Ureter (tissue), 1 donor: Measurements from ENCODE around the gene ATG101. TPM values are rescaled to one million over a fixed set of nuclear protein-coding genes. Genes with fewer than 3 reads are reported as not detected.

ENCODE experiments used
- DNase-seq: peaks from one replicate; pipeline ENCODE4 v3.0.0-alpha.2; 2020; ENCODE audit warnings: low spot score
- total RNA-seq: library from RNA; stranded (reverse); gene quantifications from one replicate; pipeline ENCODE4 v1.2.4, GENCODE V29; 2023
- donor health status: DM: yes; HTN: yes; CAD: no.

ATG101 gene
- total RNA-seq, 1 donor from 2014 or later: 27.2 TPM

DNA sequence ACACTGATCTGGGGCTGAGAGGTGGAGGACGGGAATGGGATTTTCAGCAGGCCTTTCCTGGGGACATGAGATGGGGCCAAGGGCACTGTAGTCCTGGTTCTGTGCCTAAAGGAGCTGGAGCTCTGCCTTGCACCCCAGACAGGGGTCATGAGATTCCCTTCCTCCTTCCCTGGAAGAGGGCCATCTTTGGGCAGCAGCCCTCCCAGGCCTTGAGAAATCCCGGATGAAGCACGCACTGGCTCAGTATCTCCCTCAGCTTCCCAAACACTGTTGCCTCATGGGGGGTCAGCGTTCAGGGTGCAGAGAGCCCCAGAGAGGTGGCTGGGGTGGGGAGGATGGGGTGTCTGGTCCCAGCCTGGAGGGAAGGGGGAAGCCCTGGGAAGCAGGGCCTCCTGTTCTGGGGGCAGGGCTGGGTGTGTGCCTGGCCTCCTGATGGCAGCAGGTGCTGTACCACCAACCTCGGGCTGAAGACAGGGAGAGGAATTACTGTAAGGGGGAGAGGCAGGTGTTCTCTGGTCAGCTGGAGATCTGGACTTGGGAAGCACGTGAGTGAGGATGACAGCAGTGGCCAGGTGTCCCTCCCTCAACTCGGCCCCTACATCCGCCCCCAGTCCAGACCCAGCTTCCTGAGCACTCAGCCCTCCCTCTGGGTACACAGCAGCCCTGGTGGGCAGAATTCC lies 26.9 kb upstream of the ATG101 start:
- no peak for DNase-seq

DNA sequence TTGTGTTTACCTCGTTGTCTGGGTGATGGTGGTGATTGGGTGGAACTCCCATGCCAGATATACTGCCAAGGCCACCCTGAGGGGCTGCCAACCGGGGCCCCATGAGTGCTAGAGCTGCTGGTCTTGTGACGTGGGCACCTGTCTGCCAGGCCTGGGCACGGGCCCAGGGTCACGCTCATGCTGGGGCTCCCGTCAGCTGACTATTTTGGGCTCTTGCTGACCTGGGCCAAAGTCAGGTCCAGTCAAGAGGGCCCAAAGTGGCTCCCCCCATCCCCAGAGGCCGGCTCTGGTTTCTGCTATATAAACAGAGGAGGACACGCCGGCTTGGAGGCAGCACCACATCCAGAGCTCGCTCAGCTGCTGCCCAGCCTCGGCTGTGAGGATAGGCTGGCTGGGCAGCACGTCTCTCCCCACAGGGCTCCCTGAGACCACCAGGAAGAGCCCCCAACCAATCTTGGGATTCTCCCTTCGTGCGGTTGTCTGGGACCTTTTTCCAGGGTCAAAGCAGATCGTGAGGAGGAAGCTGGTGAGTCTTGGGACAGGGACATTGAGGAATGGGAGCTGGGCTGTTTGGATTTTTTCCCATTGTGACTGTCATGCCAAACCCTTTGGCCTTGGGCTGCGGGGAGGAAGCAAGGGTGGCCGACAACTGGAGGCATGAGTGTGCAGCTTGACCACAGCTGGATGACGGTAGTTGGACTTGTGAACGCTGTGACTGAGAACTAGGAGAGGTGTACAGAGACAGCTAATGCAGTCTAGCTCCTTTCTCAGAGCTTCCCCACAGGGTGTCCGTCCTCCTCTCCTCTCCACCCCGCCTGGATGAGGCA lies 26.2 kb upstream of the ATG101 start:
- no peak for DNase-seq

DNA sequence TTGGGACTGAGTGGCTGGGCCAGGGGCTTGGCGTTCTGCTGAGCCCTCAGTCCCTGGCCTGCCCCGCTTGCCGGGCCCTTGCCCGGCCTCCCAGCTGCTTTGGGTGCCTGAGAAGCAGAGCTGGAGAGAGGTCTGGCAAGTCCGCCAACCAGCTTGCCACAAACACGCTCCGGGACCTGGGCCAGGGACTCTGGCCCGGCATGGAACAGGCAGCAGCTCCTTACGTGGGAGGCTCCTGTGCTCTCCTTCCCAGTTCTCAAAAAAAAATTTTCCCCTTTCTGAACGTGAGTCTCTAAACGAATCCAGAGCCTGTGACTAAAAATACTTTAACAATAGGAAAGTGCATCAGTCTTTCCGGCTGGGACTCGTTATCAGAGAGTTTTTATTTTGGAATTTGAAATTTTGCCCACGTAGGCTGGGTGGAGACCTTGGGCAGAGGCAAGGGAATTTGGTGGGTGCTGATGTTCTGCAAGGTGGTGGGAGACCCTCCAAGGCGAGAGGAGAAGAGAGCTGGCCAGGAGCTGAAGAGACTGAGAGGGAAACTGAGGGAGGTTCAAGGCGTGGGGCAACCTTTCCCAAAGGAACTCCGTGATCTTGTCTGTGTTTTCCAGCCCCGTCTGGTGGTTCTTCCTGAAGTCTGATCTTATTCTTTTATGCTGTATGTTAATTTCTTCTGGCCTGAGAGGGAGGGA lies 25.3 kb upstream of the ATG101 start:
- peak; percentile 74 for DNase-seq

DNA sequence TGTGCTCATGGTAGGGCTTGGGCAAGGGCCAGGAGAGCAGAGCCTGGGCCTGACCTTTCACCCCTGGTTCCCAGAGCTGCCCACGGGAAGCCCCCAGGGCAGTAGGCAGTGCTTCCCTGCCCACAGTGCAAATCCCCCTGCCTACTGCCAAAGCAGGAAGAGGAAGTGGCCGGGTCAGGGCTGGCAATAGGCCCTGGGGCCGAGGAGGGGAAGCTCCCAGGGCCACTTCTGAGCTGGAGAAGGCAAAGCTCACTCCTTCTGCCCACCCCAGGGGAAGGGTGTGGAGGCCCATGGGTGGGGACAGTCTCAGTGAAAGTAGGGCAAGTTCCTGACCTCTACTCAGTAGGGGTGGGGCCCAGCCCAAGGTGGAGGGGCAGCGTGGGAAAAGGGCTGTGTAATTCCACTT lies 24.0 kb upstream of the ATG101 start:
- no peak for DNase-seq

DNA sequence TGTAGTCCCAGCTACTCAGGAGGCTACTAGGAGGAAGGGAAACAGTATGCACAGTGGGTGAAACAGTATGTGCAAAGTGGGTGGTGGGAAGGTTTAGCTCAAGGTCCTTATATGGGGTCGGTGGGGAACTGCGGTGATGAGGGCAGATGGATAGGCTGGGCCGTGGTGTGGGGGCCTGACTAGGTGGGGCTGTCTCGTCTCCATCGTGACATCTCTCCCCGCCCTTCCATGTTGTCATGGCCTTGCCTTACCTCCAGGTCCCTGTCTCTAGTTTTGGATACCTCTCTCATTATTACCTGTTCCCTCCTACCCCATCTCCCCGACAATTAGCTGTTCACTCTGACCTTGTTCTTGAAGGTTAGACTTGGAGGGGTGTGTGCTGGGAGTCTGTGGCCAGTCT lies 22.9 kb upstream of the ATG101 start:
- DNase-seq: no peak

DNA sequence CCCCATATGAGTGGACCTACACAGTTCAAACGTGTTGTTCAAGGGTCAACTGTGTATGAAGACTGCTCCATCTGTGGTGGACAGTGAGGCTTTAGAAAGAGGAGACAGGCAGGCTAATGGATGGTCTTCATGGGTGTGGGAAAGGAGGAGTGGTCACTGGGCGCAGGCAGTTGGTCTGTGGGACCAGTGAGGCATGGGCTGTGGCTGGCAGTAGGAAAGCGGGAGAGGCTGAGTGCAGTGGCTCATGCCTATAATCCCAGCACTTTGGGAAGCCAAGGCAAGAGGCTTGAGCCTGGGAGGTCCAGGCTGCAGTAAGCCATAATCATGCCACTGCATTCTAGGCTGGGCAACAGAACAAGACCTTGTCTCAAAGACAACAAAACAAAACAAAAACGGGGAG lies 20.5 kb upstream of the ATG101 start:
- no peak for DNase-seq

DNA sequence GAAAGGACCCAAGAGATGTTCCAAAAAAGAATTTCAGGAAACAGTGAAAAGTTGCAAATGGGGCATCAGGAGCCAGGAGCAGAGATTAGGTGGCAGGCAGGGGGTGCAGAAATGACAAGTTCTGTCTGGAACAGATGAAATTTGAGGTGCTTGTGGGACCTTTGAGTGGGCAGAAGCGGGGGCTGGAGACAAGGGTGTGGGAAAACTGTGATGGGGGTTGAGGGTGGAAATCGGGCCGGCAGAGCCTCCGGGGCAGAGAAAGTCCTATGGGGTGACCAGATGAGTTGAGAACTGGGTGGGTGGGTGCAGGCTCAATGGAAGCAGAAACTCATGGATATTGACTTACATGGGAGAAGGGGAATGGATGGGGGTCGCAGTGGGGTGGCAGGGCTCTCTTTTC lies 20.1 kb upstream of the ATG101 start:
- DNase-seq: no peak

DNA sequence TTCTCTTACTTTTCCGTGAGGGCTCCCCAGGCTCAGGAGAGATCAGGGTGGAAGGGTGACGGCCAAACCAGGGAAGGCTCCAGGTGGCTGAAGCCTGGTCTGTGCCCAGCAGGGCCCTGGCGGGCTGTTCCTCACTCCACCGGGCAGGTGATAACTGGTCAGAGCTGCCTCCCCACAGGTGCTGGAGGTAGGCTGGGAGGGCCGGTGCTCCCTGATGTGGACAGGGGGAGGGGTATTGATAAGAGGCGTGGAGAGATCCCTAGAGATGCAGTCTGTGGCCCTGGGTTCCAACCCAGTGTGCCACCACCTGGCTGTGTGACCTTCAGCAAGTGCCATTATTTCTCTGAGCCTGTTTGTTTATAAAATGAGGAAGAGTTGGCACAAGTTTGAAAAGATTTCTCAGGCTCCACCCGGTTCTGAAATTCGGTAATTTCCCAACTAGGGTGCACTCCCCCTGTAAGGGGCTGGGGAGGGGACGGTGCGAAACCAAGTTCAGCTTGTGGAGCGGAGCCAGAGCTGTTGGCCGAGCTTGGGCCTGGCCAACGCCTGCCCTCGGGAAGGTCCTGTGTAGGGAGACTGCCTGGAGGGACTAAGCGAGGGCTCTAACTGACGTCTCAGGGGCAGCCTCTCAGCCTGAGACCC lies 19.5 kb upstream of the ATG101 start:
- DNase-seq: peak; percentile 65

DNA sequence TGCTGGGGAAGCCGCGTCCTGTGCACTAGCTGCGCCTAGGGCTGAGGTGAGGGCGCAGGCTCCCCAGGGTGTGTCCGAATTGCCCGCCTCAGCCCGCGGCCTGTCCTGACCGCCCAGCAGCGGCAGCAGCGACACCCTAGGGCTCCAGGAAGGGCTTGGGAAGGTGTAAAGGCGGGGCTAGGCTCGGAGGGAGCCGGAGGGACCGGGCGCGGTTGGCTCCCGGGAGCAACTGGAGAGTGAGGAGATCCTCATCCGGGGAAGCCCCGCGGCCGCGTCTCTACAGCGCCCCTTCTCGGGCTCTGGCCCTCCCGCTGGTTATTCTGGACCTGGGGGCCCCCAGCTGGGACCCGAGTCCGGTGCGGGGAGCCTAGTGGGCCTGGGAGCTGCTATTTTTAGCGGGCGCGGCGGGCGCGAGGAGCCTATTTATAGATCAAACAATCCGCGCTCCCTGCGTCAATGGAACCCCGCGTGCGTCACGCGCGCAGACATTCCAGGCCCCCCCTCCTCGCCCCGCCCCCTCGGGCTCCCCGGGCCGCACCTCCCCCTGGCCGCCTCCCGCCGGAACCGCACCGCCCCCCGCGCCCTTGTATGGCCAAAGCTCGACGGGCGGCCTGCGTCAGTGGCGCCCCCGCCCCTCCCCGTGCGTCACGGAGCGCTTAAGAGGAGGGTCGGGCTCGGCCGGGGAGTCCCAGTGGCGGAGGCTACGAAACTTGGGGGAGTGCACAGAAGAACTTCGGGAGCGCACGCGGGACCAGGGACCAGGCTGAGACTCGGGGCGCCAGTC lies 18.8 kb upstream of the ATG101 start, which contains the start of gene NR4A1:
TSS of gene NR4A1 (plus strand) at position 685 of the 784 bp plus-strand sequence. CDS start 2,887 bp downstream, outside the sequence.
- peak; percentile 97 for DNase-seq

DNA sequence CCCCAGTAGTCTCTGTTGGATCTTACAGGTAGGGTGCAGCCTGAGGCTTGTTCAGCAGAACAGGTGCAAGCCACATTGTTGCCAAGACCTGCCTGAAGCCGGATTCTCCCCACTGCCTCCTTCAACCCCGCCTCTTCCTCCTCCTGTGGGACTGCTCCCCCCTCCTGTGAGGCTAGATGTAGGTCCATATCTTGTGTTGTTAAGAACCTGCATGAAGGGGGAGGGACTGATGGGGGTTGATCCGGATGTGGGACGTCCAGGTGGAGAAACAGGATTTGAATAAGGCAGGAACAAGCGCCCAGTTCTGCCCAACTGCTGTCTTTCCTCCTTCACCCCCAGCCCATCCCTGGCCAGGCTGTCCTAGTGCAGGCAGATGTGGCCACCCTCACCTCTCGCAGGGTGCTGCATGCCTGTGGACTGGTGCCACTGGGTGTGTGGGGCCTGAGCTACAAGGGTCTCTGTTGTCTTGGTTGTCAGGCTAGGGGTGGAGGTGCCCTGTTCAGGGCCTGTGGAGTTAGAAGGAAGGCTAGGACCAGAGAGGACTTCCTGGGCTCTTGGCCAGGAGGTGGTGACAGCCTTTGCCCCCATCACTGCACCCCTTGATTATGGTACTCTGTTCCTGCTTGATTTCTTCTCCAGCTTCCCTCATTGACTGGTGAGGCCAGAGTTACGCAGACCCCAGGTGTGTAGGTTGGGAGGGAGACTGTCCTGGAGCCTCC lies 17.2 kb upstream of the ATG101 start:
- peak; percentile 81 for DNase-seq

DNA sequence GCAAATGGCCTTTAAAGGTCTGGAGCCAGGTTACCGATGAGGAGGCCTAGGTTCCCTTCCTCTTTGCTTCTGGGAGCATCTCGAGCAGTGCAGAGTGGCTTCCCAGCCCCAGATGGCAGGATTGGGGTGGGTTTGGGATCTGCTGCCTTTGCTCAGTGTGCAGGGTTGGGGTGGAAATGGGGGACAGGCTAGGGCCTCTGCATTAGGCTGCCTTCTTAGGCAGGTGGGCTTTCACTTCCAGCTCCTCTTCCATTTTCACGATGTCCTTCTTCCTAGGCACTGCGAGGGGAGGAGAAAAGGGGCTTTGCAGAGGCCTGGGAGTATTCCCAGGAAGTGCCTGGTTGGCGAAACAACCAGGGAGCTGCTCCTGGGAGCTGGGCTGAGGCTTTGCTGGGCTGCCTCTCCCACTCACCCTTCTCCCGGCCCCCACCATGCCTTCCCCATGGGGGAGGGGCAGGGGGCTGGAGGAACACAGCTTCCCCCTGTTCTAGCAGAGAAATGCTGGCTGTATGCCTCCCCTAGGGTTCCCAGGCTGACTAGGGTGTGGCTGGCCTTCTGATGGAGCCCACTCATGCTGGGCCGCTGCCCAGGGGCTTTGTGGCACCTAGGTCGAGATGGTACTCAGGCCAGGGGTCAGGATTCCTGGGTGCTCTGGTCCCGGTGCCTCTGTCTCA lies 16.1 kb upstream of the ATG101 start:
- no peak for DNase-seq

DNA sequence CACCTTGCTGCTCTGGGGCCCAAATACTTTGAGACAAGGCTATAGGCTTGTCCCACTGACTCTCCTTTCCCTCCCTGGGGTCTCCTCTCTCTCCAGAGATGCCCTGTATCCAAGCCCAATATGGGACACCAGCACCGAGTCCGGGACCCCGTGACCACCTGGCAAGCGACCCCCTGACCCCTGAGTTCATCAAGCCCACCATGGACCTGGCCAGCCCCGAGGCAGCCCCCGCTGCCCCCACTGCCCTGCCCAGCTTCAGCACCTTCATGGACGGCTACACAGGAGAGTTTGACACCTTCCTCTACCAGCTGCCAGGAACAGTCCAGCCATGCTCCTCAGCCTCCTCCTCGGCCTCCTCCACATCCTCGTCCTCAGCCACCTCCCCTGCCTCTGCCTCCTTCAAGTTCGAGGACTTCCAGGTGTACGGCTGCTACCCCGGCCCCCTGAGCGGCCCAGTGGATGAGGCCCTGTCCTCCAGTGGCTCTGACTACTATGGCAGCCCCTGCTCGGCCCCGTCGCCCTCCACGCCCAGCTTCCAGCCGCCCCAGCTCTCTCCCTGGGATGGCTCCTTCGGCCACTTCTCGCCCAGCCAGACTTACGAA lies 15.4 kb upstream of the ATG101 start:
- no peak for DNase-seq

DNA sequence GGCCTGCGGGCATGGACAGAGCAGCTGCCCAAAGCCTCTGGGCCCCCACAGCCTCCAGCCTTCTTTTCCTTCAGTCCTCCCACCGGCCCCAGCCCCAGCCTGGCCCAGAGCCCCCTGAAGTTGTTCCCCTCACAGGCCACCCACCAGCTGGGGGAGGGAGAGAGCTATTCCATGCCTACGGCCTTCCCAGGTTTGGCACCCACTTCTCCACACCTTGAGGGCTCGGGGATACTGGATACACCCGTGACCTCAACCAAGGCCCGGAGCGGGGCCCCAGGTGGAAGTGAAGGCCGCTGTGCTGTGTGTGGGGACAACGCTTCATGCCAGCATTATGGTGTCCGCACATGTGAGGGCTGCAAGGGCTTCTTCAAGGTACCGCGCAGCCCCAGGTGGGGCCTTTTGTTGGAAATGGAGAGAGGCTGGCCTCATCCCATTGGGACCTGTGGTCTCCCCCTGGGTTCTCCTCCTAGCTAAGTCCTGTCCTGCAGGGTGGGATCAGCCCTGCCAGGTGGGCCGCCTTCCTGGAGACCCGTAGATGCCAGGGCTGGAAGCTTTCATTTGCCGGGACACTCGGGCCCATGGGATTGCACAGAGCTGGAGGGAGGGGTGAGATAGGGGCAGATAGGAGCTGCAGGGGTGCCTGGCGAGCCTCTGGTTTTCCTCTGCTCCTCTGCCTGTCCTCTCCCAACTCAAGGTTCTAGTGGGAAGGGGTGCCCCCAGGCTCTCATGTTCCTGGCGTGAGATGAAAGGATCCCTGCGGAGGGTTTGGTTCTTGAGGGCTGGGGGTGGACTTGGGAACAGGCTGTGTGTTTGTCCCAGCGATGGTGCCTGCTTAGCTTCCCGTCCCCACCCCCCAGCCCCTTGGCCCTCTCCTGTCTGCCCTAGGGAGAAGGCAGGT lies 14.7 kb upstream of the ATG101 start:
- no peak for DNase-seq

DNA sequence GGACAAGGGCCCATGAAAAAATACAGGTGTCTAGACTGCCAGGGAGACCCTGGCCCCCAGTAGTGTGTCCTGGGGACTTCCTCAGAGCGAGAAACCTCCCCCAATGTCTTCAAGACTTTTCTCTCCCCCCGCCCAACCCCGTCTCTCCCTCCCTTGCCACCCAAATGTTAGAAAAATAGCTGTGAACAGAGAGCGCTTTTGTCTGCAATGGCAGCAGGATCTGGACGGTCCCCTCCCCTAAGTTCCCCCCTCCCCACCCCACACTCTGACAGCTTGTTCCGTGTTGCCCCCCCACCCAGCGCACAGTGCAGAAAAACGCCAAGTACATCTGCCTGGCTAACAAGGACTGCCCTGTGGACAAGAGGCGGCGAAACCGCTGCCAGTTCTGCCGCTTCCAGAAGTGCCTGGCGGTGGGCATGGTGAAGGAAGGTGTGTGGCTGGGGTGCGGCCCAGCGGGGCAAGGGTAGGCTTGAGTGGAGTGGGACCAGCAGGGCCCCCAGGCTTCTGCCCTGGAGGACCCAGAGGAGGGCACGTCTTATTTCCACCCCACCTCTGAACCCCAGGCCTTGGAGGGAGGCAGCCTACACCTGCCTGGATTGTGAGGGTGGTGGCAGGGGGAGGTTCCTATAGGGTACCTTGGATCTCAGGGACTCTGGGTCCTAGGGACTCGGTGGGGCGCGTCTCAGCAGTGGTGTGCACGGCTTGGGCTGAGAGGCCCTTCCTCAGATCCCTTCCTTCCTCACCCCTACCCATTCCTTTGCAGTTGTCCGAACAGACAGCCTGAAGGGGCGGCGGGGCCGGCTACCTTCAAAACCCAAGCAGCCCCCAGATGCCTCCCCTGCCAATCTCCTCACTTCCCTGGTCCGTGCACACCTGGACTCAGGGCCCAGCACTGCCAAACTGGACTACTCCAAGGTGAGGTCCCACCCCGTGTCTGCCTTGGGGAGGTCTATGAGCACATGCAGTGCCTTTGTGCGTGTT lies 13.8 kb upstream of the ATG101 start:
- DNase-seq: no peak

DNA sequence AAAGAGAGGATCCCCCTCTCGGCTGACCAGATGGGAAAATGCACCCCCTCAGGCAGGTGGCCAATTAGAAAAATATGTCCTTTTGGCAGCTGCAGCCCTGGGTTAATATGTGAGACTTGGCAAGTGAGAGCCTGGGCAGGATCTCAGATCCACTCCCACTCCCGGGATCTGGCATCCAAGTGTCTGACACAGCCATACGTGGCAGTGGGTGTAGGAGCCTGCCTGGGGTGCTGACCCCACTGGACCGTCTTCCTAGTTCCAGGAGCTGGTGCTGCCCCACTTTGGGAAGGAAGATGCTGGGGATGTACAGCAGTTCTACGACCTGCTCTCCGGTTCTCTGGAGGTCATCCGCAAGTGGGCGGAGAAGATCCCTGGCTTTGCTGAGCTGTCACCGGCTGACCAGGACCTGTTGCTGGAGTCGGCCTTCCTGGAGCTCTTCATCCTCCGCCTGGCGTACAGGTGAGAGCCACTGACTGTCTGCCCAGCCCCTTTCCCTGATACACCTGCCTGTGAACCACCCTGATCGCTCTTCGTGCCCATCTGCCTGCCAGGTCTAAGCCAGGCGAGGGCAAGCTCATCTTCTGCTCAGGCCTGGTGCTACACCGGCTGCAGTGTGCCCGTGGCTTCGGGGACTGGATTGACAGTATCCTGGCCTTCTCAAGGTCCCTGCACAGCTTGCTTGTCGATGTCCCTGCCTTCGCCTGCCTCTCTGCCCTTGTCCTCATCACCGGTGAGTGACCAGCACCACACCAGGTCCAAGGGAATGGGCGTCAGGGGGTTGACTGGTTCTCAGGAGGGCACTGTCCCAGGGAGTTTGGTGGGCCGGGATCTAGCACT lies 12.8 kb upstream of the ATG101 start:
- no peak for DNase-seq
